HEK293 (cell line): ENCODE results near the gene GGTA1.

Experiments
- CTCF ChIA-PET: fragments of 350-600 bp; formaldehyde crosslinking; extraction: SDS; loops from one replicate; lab custom pipeline; 2021; ENCODE audit warnings: antibody characterized with exemption; lab: Yijun Ruan, JAX
- POLR2A ChIA-PET: fragments of 300-600 bp; formaldehyde crosslinking; extraction: SDS; loops from one replicate; lab custom pipeline; 2020; ENCODE audit warnings: antibody characterized with exemption, inconsistent platforms; lab: Yijun Ruan, JAX
- H3K27ac ChIP-seq: fragments of 200-500 bp; sonication (Bioruptor generic); 2 replicates; pipeline ENCODE4 v1.5.1; 2014; ENCODE audit warnings: low read depth, low read length, control low read depth, inconsistent platforms; ENCODE audit errors: extremely low read depth
- H3K36me3 ChIP-seq, 2 experiments: fragments of 200-500 bp in 1 of 2; sonication (Bioruptor generic) in 1 of 2; 1 replicate in 1 of 2; 2 replicates in 1 of 2; pipeline ENCODE4 v1.5.1; 2014 to 2017; ENCODE audit warnings: inconsistent platforms in 2 of 2, low read length in 2 of 2; ENCODE audit not compliant: control insufficient read depth in 2 of 2, insufficient read depth in 1 of 2
- H3K4me1 ChIP-seq: fragments of 200-500 bp; sonication (Bioruptor generic); 2 replicates; pipeline ENCODE4 v1.5.1; 2014; ENCODE audit warnings: mild to moderate bottlenecking, low read length, inconsistent platforms; ENCODE audit not compliant: control insufficient read depth, insufficient read depth
- H3K4me3 ChIP-seq: 2 replicates; pipeline ENCODE4 v1.5.1; 2011; ENCODE audit warnings: low read depth, mild to moderate bottlenecking, control low read depth, low read length, moderate library complexity
- H3K9me3 ChIP-seq: fragments of 200-500 bp; sonication (Bioruptor generic); 2 replicates; pipeline ENCODE4 v1.5.1; 2014; ENCODE audit warnings: low read depth, low read length, inconsistent platforms; ENCODE audit not compliant: control insufficient read depth, insufficient read depth
- BCL11B ChIP-seq: fragments of 450-650 bp; formaldehyde crosslinking; IDR thresholded peaks from 2 replicates; pipeline ENCODE4 v1.5.1; 2016; ENCODE audit warnings: low read depth, missing biosample characterization, missing genetic modification characterization
- GLI2 ChIP-seq: fragments of 450-650 bp; formaldehyde crosslinking; IDR thresholded peaks from 2 replicates; pipeline ENCODE4; 2017; ENCODE audit warnings: missing biosample characterization, missing genetic modification characterization, low read depth, borderline replicate concordance
- HOXA7 ChIP-seq: sonication (generic); formaldehyde crosslinking; IDR thresholded peaks from 2 replicates; pipeline ENCODE4 v1.8.1; 2022; ENCODE audit warnings: missing genetic modification reagents, borderline replicate concordance
- HOXC10 ChIP-seq: sonication (generic); formaldehyde crosslinking; IDR thresholded peaks from 2 replicates; pipeline ENCODE4 v1.8.1; 2023; ENCODE audit warnings: mild to moderate bottlenecking, missing genetic modification reagents
- HOXD13 ChIP-seq: sonication (generic); formaldehyde crosslinking; IDR thresholded peaks from 2 replicates; pipeline ENCODE4 v1.8.0; 2022; ENCODE audit warnings: missing genetic modification reagents, borderline replicate concordance
- OSR2 ChIP-seq: fragments of 450-650 bp; formaldehyde crosslinking; IDR thresholded peaks from 2 replicates; pipeline ENCODE4 v1.5.1; 2016; ENCODE audit warnings: missing biosample characterization, missing genetic modification characterization
- SP3 ChIP-seq: fragments of 450-650 bp; formaldehyde crosslinking; IDR thresholded peaks from 2 replicates; pipeline ENCODE4 v1.5.1; 2016; ENCODE audit warnings: missing biosample characterization, missing genetic modification characterization
- TRIM28 ChIP-seq: IDR thresholded peaks from 2 replicates; pipeline ENCODE4 v1.6.1; 2011; ENCODE audit warnings: low read length, control low read depth, borderline replicate concordance
- YY2 ChIP-seq: fragments of 450-650 bp; formaldehyde crosslinking; IDR thresholded peaks from 2 replicates; pipeline ENCODE4 v1.5.1; 2016; ENCODE audit warnings: missing biosample characterization, missing genetic modification characterization
- ZBTB10 ChIP-seq: fragments of 450-650 bp; formaldehyde crosslinking; IDR thresholded peaks from 2 replicates; pipeline ENCODE4 v1.5.1; 2016; ENCODE audit warnings: missing biosample characterization, missing genetic modification characterization
- ZBTB11 ChIP-seq: fragments of 450-650 bp; formaldehyde crosslinking; conservative IDR thresholded peaks from 2 replicates; pipeline ENCODE4 v1.5.1; 2016; ENCODE audit warnings: low read depth, missing biosample characterization, missing genetic modification characterization
- ZNF174 ChIP-seq: fragments of 450-650 bp; formaldehyde crosslinking; IDR thresholded peaks from 2 replicates; pipeline ENCODE4 v1.5.0; 2017; ENCODE audit warnings: missing biosample characterization, mild to moderate bottlenecking, missing genetic modification characterization
- ZNF202 ChIP-seq: fragments of 450-650 bp; formaldehyde crosslinking; IDR thresholded peaks from 2 replicates; pipeline ENCODE4 v1.5.1; 2016; ENCODE audit warnings: missing biosample characterization, missing genetic modification characterization, borderline replicate concordance
- ZNF302 ChIP-seq: fragments of 450-650 bp; formaldehyde crosslinking; IDR thresholded peaks from 2 replicates; pipeline ENCODE4 v1.5.1; 2016; ENCODE audit warnings: missing biosample characterization, missing genetic modification characterization, low read depth
- ZNF423 ChIP-seq: fragments of 450-650 bp; formaldehyde crosslinking; IDR thresholded peaks from 2 replicates; pipeline ENCODE4 v1.5.1; 2016; ENCODE audit warnings: missing biosample characterization, missing genetic modification characterization
- ZNF514 ChIP-seq: fragments of 450-650 bp; formaldehyde crosslinking; IDR thresholded peaks from 2 replicates; pipeline ENCODE4 v1.5.1; 2016; ENCODE audit warnings: missing biosample characterization, missing genetic modification characterization
- ZNF76 ChIP-seq: fragments of 450-650 bp; formaldehyde crosslinking; IDR thresholded peaks from 2 replicates; pipeline ENCODE4; 2016; ENCODE audit warnings: low read depth, missing biosample characterization, missing genetic modification characterization, borderline replicate concordance
- ZNF837 ChIP-seq: fragments of 450-650 bp; formaldehyde crosslinking; IDR thresholded peaks from 2 replicates; pipeline ENCODE4 v1.5.1; 2016; ENCODE audit warnings: missing biosample characterization, missing genetic modification characterization
- TF ChIP-seq, protein P1 (sequence below): fragments of 450-650 bp; formaldehyde crosslinking; IDR thresholded peaks from 2 replicates; pipeline ENCODE4 v1.5.1; 2016; ENCODE audit warnings: missing biosample characterization, missing genetic modification characterization

The GGTA1 gene

GRCh38 chr9:121474231-121474947, 25.3 kb downstream of the GGTA1 start:
- POLR2A ChIA-PET: no interaction called here
- H3K9me3 ChIP-seq: no peaks in the 10 kb centered on the region
- CTCF ChIA-PET: no interaction called here
- no peak for TF ChIP-seq ZNF423 (tag by site-specific recombination)
- no peak for TF ChIP-seq HOXA7 (CRISPR knock-in tag)
- TF ChIP-seq ZBTB10 (tag by site-specific recombination): no peak
- TF ChIP-seq ZNF837: no peak
- no peak overlapping the region for H3K27ac ChIP-seq
- H3K4me3 ChIP-seq: no peak overlapping the region
- H3K4me1 ChIP-seq: no peaks in the 10 kb centered on the region
- no peaks in the 10 kb centered on the region for H3K36me3 ChIP-seq

- Histone ChIP-seq H3K9me3 (no peaks in the 10 kb centered on the region), H3K4me3 (no peak overlapping the region), H3K4me1 (no peaks in the 10 kb centered on the region), H3K27ac (no peak overlapping the region), H3K36me3 (no peaks in the 10 kb centered on the region)
- no peak for TF ChIP-seq OSR2 (tag by site-specific recombination)
- no peak for TF ChIP-seq HOXC10
- TF ChIP-seq ZNF76 (tag by site-specific recombination): no peak
- no peak for TF ChIP-seq ZNF174 (tag by site-specific recombination)
- TF ChIP-seq ZNF514 (tag by site-specific recombination): no peak
- TF ChIP-seq ZNF302 (tag by site-specific recombination): no peak
- TF ChIP-seq ZNF202 (tag by site-specific recombination): no peak
- no peak for TF ChIP-seq GLI2 (tag by site-specific recombination)
- TF ChIP-seq YY2 (tag by site-specific recombination): no peak
- TF ChIP-seq SP3 (tag by site-specific recombination): no peak
- TF ChIP-seq, protein P1, sequence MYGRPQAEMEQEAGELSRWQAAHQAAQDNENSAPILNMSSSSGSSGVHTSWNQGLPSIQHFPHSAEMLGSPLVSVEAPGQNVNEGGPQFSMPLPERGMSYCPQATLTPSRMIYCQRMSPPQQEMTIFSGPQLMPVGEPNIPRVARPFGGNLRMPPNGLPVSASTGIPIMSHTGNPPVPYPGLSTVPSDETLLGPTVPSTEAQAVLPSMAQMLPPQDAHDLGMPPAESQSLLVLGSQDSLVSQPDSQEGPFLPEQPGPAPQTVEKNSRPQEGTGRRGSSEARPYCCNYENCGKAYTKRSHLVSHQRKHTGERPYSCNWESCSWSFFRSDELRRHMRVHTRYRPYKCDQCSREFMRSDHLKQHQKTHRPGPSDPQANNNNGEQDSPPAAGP (tag by site-specific recombination): no peak
- no peak for TF ChIP-seq BCL11B (tag by site-specific recombination)
- no peak for TF ChIP-seq TRIM28
- no peak for TF ChIP-seq HOXD13 (CRISPR knock-in tag)
- TF ChIP-seq ZBTB11 (tag by site-specific recombination): no peak
- POLR2A ChIA-PET: no interaction called here
- CTCF ChIA-PET: interaction anchor here (0.7 to 1.5 kb wide), 3 partner anchors 11 to 77 kb away, joined by 3 to 4 read pairs (median 3); no protein-coding TSS in a partner anchor
Measured at GRCh38 chr9:121473229-121473628, 26.4 kb downstream of the GGTA1 start.
